H1 (cell line): ENCODE measurements around the gene ASCC1. TPM values are rescaled to one million over a fixed set of nuclear protein-coding genes. Genes with fewer than 3 reads are reported as not detected.

Source experiments
- CTCF ChIA-PET: fragments of 300-600 bp; sonication (Branson Sonifier 250); formaldehyde crosslinking; loops from one replicate; lab custom pipeline; 2021; ENCODE audit not compliant: partially characterized antibody; lab: Charles Lee
- POLR2A ChIA-PET: fragments of 300-600 bp; sonication (Branson Sonifier 250); formaldehyde crosslinking; loops from one replicate; lab custom pipeline; 2021; ENCODE audit warnings: inconsistent platforms; ENCODE audit not compliant: partially characterized antibody; lab: Charles Lee
- DNase-seq, 2 experiments: peaks; one replicate each; pipeline versions ENCODE4 v3.0.0 to v3.0.0-alpha.2; 2010 to 2022; ENCODE audit warnings: low spot score in 2 of 2, low read depth in 1 of 2, mixed read lengths in 1 of 2
- FAIRE-seq: peaks from 2 replicates; lab custom pipeline; 2011; peaks lifted over from hg19 to GRCh38; lab: Jason Lieb, UNC
- H2AFZ ChIP-seq: 2 replicates; pipeline ENCODE4 v1.8.1; 2012; ENCODE audit warnings: low read length, inconsistent platforms
- H2AK5ac ChIP-seq: 2 replicates; pipeline ENCODE4 v1.6.1; 2013; ENCODE audit warnings: low read depth, low read length
- H2BK120ac ChIP-seq: replicated peaks from 2 replicates; pipeline ENCODE3; 2013; ENCODE audit warnings: low read depth, low read length, inconsistent platforms
- H2BK12ac ChIP-seq: 2 replicates; pipeline ENCODE4 v1.6.1; 2013; ENCODE audit warnings: low read depth, low read length
- H2BK15ac ChIP-seq: 2 replicates; pipeline ENCODE4 v1.6.1; 2013; ENCODE audit warnings: low read length
- H2BK20ac ChIP-seq: 2 replicates; pipeline ENCODE4 v1.6.1; 2013; ENCODE audit warnings: low read length
- H2BK5ac ChIP-seq: 2 replicates; pipeline ENCODE4 v1.6.1; 2013; ENCODE audit warnings: low read depth, low read length
- H3K14ac ChIP-seq: 2 replicates; pipeline ENCODE4 v1.6.1; 2013; ENCODE audit warnings: inconsistent platforms; ENCODE audit not compliant: insufficient read length
- H3K18ac ChIP-seq: 2 replicates; pipeline ENCODE4 v1.6.1; 2013; ENCODE audit warnings: low read length; ENCODE audit errors: extremely low read depth
- H3K23ac ChIP-seq: 2 replicates; pipeline ENCODE4 v1.6.1; 2013; ENCODE audit warnings: inconsistent platforms; ENCODE audit not compliant: insufficient read length
- H3K23me2 ChIP-seq: 2 replicates; pipeline ENCODE4 v1.6.1; 2013; ENCODE audit warnings: low read depth, low read length
- H3K27ac ChIP-seq: 2 replicates; pipeline ENCODE4 v1.6.1; 2011; ENCODE audit warnings: low read depth, low read length, inconsistent platforms
- H3K27me3 ChIP-seq, 4 experiments: replicated peaks in 1 of 4; 1 replicate in 1 of 4; 2 replicates in 3 of 4; pipeline versions ENCODE4 v1.6.1 to v1.8.1; 2011 to 2013; ENCODE audit warnings: low read length in 3 of 4, mild to moderate bottlenecking in 3 of 4, inconsistent platforms in 2 of 4, mixed read lengths in 2 of 4, moderate library complexity in 1 of 4; ENCODE audit not compliant: control insufficient read depth in 3 of 4, insufficient read depth in 3 of 4; ENCODE audit errors: extremely low read depth in 1 of 4
- H3K36me3 ChIP-seq, 4 experiments: 2 replicates each; pipeline versions ENCODE4 v1.6.1 to v1.8.1; 2011 to 2013; ENCODE audit warnings: mild to moderate bottlenecking in 4 of 4, low read length in 3 of 4, moderate library complexity in 2 of 4, control low read depth in 1 of 4, inconsistent platforms in 1 of 4; ENCODE audit not compliant: insufficient read depth in 4 of 4, control insufficient read depth in 2 of 4
- H3K4ac ChIP-seq: replicated peaks from 2 replicates; pipeline ENCODE3; 2013; ENCODE audit warnings: low read length, low read depth, mixed read lengths, inconsistent platforms; ENCODE audit not compliant: insufficient read length
- H3K4me1 ChIP-seq, 4 experiments: replicated peaks in 1 of 4; 1 replicate in 1 of 4; 2 replicates in 3 of 4; pipeline versions ENCODE4 v1.6.1 to v1.8.1; 2011 to 2013; ENCODE audit warnings: low read length in 3 of 4, inconsistent platforms in 2 of 4, mixed read lengths in 1 of 4; ENCODE audit not compliant: insufficient read depth in 4 of 4, control insufficient read depth in 3 of 4
- H3K4me2 ChIP-seq, 2 experiments: 2 replicates each; pipeline versions ENCODE4 v1.6.1 to v1.8.1; 2011 to 2013; ENCODE audit warnings: low read depth in 2 of 2, low read length in 2 of 2, control low read depth in 1 of 2, inconsistent platforms in 1 of 2, mild to moderate bottlenecking in 1 of 2; ENCODE audit not compliant: insufficient read depth in 1 of 2
- H3K4me3 ChIP-seq, 4 experiments: fragments of 200-600, 300-600 bp in 1 of 4; sonication (generic), shearing (Covaris generic), sonication (Bioruptor Twin) in 1 of 4; 2 replicates each; pipeline versions ENCODE4 v1.5.1 to v1.8.1; 2011 to 2016; ENCODE audit warnings: low read length in 4 of 4, low read depth in 3 of 4, control low read depth in 2 of 4, inconsistent platforms in 2 of 4, mild to moderate bottlenecking in 2 of 4, mixed read lengths in 1 of 4, moderate library complexity in 1 of 4; ENCODE audit not compliant: insufficient read depth in 2 of 4; ENCODE audit errors: extremely low read depth in 1 of 4
- H3K56ac ChIP-seq: replicated peaks from 2 replicates; pipeline ENCODE3; 2013; ENCODE audit warnings: low read depth, mild to moderate bottlenecking, mixed read lengths, low read length, inconsistent platforms; ENCODE audit not compliant: insufficient read length
- H3K79me1 ChIP-seq: 2 replicates; pipeline ENCODE4 v1.6.1; 2013; ENCODE audit warnings: low read depth, low read length, control low read depth
- H3K79me2 ChIP-seq, 2 experiments: 2 replicates each; pipeline versions ENCODE4 v1.6.1 to v1.8.1; 2012 to 2013; ENCODE audit warnings: low read length in 2 of 2, mild to moderate bottlenecking in 2 of 2, inconsistent platforms in 1 of 2; ENCODE audit not compliant: insufficient read depth in 2 of 2, control insufficient read depth in 1 of 2
- H3K9ac ChIP-seq, 4 experiments: replicated peaks in 1 of 4; 1 replicate in 1 of 4; 2 replicates in 3 of 4; pipeline versions ENCODE4 v1.6.1 to v1.8.1; 2011 to 2013; ENCODE audit warnings: low read depth in 3 of 4, low read length in 3 of 4, control low read depth in 2 of 4, mild to moderate bottlenecking in 2 of 4, moderate library complexity in 2 of 4, inconsistent platforms in 1 of 4; ENCODE audit errors: extremely low read depth in 1 of 4
- H3K9me3 ChIP-seq, 2 experiments: 2 replicates each; pipeline versions ENCODE4 v1.6.1 to v1.8.1; 2012 to 2013; ENCODE audit warnings: mild to moderate bottlenecking in 2 of 2, moderate library complexity in 2 of 2, control low read depth in 1 of 2, inconsistent platforms in 1 of 2, low read depth in 1 of 2, low read length in 1 of 2, mixed read lengths in 1 of 2; ENCODE audit not compliant: insufficient read depth in 2 of 2
- H4K20me1 ChIP-seq, 2 experiments: replicated peaks in 1 of 2; 2 replicates each; pipeline versions ENCODE3 to v1.8.1; 2011 to 2013; ENCODE audit warnings: inconsistent platforms in 2 of 2, low read length in 2 of 2, mild to moderate bottlenecking in 1 of 2; ENCODE audit not compliant: insufficient read depth in 2 of 2, control insufficient read depth in 1 of 2
- H4K5ac ChIP-seq: 2 replicates; pipeline ENCODE4 v1.6.1; 2013; ENCODE audit warnings: low read length, low read depth, mixed read lengths, inconsistent platforms; ENCODE audit not compliant: insufficient read length
- H4K8ac ChIP-seq: 2 replicates; pipeline ENCODE4 v1.8.0; 2013; ENCODE audit warnings: mild to moderate bottlenecking, moderate library complexity, low read length, inconsistent platforms; ENCODE audit not compliant: insufficient read depth; ENCODE audit errors: extremely low read depth
- H4K91ac ChIP-seq: replicated peaks from 2 replicates; pipeline ENCODE3; 2013; ENCODE audit warnings: low read length, mixed read lengths, inconsistent platforms; ENCODE audit not compliant: insufficient read length
- ASH2L ChIP-seq: fragments of 200-600, 300-600 bp; sonication (generic); IDR thresholded peaks from one replicate; pipeline ENCODE4 v1.7.1; 2017; ENCODE audit warnings: low read length
- BACH1 ChIP-seq: IDR thresholded peaks from 2 replicates; pipeline ENCODE4 v1.6.1; 2012; ENCODE audit warnings: low read length, improper control_type of control experiment
- HDAC2 ChIP-seq, 2 experiments: fragments of 300-600 bp in 1 of 2; sonication (generic) in 1 of 2; IDR thresholded peaks; 2 replicates each; pipeline ENCODE4 v1.6.1; 2011 to 2012; ENCODE audit warnings: low read depth in 2 of 2, low read length in 2 of 2, mild to moderate bottlenecking in 2 of 2, moderate library complexity in 2 of 2, borderline replicate concordance in 1 of 2, inconsistent platforms in 1 of 2
- POU5F1 ChIP-seq: IDR thresholded peaks from 2 replicates; pipeline ENCODE4 v1.6.1; 2011; ENCODE audit warnings: low read depth, mild to moderate bottlenecking, low read length, moderate library complexity
- RBBP5 ChIP-seq: IDR thresholded peaks from 2 replicates; pipeline ENCODE4 v1.7.1; 2012; ENCODE audit warnings: low read depth, mild to moderate bottlenecking, inconsistent platforms, low read length, moderate library complexity, borderline replicate concordance
- RFX5 ChIP-seq: IDR thresholded peaks from 2 replicates; pipeline ENCODE4 v1.6.1; 2011; ENCODE audit warnings: low read depth, low read length, improper control_type of control experiment, borderline replicate concordance
- RXRA ChIP-seq: IDR thresholded peaks from 2 replicates; pipeline ENCODE4 v1.6.1; 2011; ENCODE audit warnings: low read depth, mild to moderate bottlenecking, low read length, moderate library complexity; ENCODE audit not compliant: insufficient read depth
- SIN3A ChIP-seq, 2 experiments: IDR thresholded peaks in 1 of 2; conservative IDR thresholded peaks in 1 of 2; 2 replicates each; pipeline ENCODE4 v1.6.1; 2011 to 2012; ENCODE audit warnings: low read length in 2 of 2, improper control_type of control experiment in 1 of 2, low read depth in 1 of 2, mild to moderate bottlenecking in 1 of 2
- SP2 ChIP-seq: IDR thresholded peaks from 2 replicates; pipeline ENCODE4 v1.6.1; 2012; ENCODE audit warnings: mild to moderate bottlenecking, low read length, inconsistent platforms
- USF2 ChIP-seq: IDR thresholded peaks from 2 replicates; pipeline ENCODE4 v1.6.1; 2011; ENCODE audit warnings: low read length, improper control_type of control experiment
- WGBS, 2 experiments: shearing (Covaris generic) in 1 of 2; methylation state at CpG; one replicate each; pipeline versions ENCODE4 v1.1.6 to v1.1.7; 2013 to 2015; ENCODE audit warnings: low lambda C conversion rate in 2 of 2, mixed read lengths in 2 of 2, inconsistent platforms in 1 of 2, low coverage in 1 of 2, missing lambda C conversion rate in 1 of 2; ENCODE audit not compliant: insufficient replicate concordance in 2 of 2, insufficient coverage in 1 of 2, insufficient read length in 1 of 2; ENCODE audit errors: extremely low coverage in 1 of 2, missing lambda C conversion rate in 1 of 2; 5-methylcytosine and 5-hydroxymethylcytosine counted together
- polyA plus RNA-seq, 7 experiments: library from polyadenylated mRNA; depleted of rRNA in 3 of 7; stranded (reverse) in 5 of 7; unstranded in 2 of 7; fragments of >200 nt in 5 of 7; fragments of 200-250 nt in 2 of 7; gene quantifications; 1 replicate in 5 of 7; 2 replicates in 1 of 7; 4 replicates in 1 of 7; pipeline versions ENCODE4 v1.2.1 to v1.2.3, GENCODE V29; 2011 to 2013; ENCODE audit warnings: missing spikeins in 2 of 7, mixed read lengths in 2 of 7
- total RNA-seq: library from RNA; stranded (reverse); fragmentation: NEBNext Ultra II Directional; extraction: Animal tissue kit (Norgen Biotek cat#: 25700); gene quantifications from 2 replicates; pipeline ENCODE4 v1.2.1, GENCODE V29; 2021

ASCC1 gene
- total and polyA plus RNA-seq, 2 of the 8 experiments (the other 6 are each of a cell fraction or from before 2014, with no cell fraction given) = 25.6 to 35.8 TPM

GRCh38 chr10:72218726-72219125 is 2.6 kb upstream of the ASCC1 start:
- no peak overlapping the region for H4K8ac ChIP-seq
- H3K14ac ChIP-seq = no peak overlapping the region
- H3K4me2 ChIP-seq = no peak overlapping the region
- H3K18ac ChIP-seq = no peak overlapping the region
- H3K4me3 ChIP-seq = no peak overlapping the region
- peaks cover 2% of the 10 kb centered on the region; the same call in 1 of the 2 replicates for H3K23me2 ChIP-seq
- ChIA-PET CTCF (interaction anchor here (0.8 to 5.0 kb wide), 6 partner anchors 11 to 119 kb away, joined by 3 to 39 read pairs (median 4); no protein-coding TSS in a partner anchor), POLR2A (interaction anchor here (0.8 to 1.9 kb wide), 5 partner anchors 10 to 113 kb away, joined by 3 to 13 read pairs (median 4); partner anchors contain the start of gene DDIT4)
- H3K79me2 ChIP-seq = peaks cover 6 to 46% of the 10 kb centered on the region in 2 experiments
- no peak overlapping the region for H3K4ac ChIP-seq
- DNase-seq = no peak
- no peak overlapping the region for H3K56ac ChIP-seq
- H4K91ac ChIP-seq = no peak overlapping the region
- no peak overlapping the region for H2AFZ ChIP-seq
- peaks cover 0 to 7% (median 3%) of the 10 kb centered on the region in 4 experiments; a peak in 3 of 7 replicates for H3K4me1 ChIP-seq
- no peaks in the 10 kb centered on the region for H3K27me3 ChIP-seq
- no peak overlapping the region for H2BK5ac ChIP-seq
- peaks cover 3% of the 10 kb centered on the region; the same call in 1 of the 2 replicates for H3K79me1 ChIP-seq
- H3K36me3 ChIP-seq = peaks cover 2 to 11% (median 5%) of the 10 kb centered on the region in 4 experiments; a peak in 4 of 8 replicates
- no peak overlapping the region for H3K23ac ChIP-seq
- H3K27ac ChIP-seq = no peak overlapping the region
- no peaks in the 10 kb centered on the region for H3K9me3 ChIP-seq
- no peak overlapping the region for H2BK120ac ChIP-seq
- H3K9ac ChIP-seq = no peak overlapping the region
- no peak overlapping the region for H4K5ac ChIP-seq
- 91% methylated on average over 2 of the region's 2 CpGs; no CpG with 5 or more reads in 1 of the 2 experiments for WGBS, 2 experiments
- no peak overlapping the region for H2BK15ac ChIP-seq
- FAIRE-seq = no peak
- no peak overlapping the region for H2AK5ac ChIP-seq
- H2BK12ac ChIP-seq = no peak overlapping the region
- no peak overlapping the region for H2BK20ac ChIP-seq
- no peaks in the 10 kb centered on the region for H4K20me1 ChIP-seq
- no peak for TF ChIP-seq RFX5
- TF ChIP-seq USF2 = no peak
- no peak for TF ChIP-seq SIN3A (conservative IDR thresholded peaks at IDR 0.05 in 1 of 2, IDR thresholded peaks at IDR 0.05 in 1 of 2; ENCODE audit: low read depth in 1 of 2, low read length in 2 of 2)
- TF ChIP-seq RBBP5 = no peak
- no peak for TF ChIP-seq SP2
- TF ChIP-seq ASH2L = no peak
- TF ChIP-seq HDAC2 (IDR thresholded peaks at IDR 0.05; ENCODE audit: borderline replicate concordance in 1 of 2, low read depth in 2 of 2, low read length in 2 of 2) = no peak
- TF ChIP-seq BACH1 = no peak
- TF ChIP-seq RXRA = no peak
- TF ChIP-seq POU5F1 = no peak
